ENCODE measurements around the gene ARHGAP10.

ARHGAP10 gene

DNA sequence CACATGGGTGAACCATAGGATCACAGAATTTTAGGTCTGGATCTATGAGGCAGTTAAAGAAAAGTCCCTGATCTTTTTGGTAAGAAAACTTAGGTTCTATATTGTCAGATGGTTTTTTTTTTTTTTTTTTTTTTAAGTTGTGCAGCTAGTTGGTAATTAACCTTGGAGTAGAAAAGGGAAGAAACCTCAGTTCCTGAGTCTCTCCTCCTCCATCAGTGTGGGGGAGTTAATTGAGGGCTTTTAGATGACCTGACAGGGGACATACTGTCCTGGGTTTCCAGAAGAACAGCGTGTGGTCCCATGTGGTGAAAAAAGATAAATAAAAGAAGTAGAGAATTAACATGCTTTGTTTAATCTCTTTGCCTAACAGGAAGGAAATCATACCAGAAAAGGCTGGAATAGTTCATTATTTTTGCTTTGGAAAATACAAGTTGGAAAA is 123.7 kb downstream of the ARHGAP10 start:
- TF ChIP-seq, protein P1, sequence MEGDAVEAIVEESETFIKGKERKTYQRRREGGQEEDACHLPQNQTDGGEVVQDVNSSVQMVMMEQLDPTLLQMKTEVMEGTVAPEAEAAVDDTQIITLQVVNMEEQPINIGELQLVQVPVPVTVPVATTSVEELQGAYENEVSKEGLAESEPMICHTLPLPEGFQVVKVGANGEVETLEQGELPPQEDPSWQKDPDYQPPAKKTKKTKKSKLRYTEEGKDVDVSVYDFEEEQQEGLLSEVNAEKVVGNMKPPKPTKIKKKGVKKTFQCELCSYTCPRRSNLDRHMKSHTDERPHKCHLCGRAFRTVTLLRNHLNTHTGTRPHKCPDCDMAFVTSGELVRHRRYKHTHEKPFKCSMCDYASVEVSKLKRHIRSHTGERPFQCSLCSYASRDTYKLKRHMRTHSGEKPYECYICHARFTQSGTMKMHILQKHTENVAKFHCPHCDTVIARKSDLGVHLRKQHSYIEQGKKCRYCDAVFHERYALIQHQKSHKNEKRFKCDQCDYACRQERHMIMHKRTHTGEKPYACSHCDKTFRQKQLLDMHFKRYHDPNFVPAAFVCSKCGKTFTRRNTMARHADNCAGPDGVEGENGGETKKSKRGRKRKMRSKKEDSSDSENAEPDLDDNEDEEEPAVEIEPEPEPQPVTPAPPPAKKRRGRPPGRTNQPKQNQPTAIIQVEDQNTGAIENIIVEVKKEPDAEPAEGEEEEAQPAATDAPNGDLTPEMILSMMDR (IDR thresholded peaks at IDR 0.05; ENCODE audit: control extremely low read depth, extremely low read depth, low read depth, missing control alignments) = no peak
- ChIA-PET CTCF (interaction anchor here (1.1 to 5.9 kb wide), 2 partner anchors 10 to 148 kb away, joined by 3 to 67 read pairs; no protein-coding TSS in a partner anchor), POLR2A (no interaction called here)
- no peak for DNase-seq (ENCODE audit: extremely low spot score)

DNA sequence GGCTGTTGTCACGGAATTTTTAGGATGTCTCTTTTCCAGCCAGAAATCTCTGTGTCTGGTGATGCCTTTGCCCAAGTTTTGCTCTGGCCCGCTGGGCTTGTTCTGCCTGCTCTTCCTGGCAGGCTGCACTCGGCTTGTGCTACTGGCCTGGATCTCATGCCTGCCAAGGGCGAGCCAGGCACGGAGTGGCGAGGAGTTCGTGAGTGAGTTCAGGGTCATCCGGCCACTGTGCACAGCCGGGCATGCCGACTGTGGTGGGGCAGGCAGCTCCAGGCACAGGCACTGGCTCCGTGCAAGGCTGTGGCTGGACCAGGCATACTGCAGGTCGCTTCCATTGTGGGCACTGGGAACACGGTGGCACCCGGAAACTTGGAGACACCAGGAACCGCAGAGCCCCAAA is 129.1 kb downstream of the ARHGAP10 start:
- POLR2A ChIA-PET = no interaction called here
- no peak for DNase-seq (ENCODE audit: extremely low spot score)
- CTCF ChIA-PET = interaction anchor here (1.2 to 8.6 kb wide), 5 partner anchors 18 to 265 kb away, joined by 3 to 210 read pairs (median 92); no protein-coding TSS in a partner anchor
- TF ChIP-seq, protein P1 (IDR thresholded peaks at IDR 0.05; ENCODE audit: control extremely low read depth, extremely low read depth, low read depth, missing control alignments) = no peak

DNA sequence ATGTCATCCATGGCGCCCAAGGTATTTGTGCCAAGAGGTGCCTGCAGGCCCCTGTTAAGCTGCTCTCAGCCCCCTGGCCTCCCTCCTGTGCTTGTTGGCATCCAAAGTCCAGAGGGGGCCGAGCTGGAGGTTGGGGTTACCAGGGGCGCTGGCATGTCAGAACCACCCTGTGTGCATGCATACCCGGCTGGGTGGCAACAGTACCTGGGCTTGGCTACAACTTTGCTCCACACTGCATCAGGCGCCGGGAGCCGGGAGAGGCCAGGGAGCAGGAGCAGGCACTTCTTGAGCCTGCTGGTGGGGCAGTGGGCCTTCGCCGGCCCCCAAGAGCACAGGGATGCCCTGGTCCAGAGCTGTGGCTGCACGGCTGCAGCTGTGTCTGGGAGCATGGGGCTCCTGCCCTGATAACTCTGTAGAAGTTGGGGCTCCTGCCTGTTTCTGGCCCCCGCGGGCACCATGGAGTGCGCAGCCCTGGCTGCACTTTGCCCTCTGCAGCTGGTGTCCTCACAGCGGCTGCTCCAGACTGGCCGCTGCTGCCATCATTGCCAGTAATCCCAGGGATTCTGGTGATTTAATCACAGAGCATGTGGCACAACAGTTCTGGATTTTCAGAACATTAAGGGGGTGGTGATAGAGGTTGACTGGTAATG is 130.3 kb downstream of the ARHGAP10 start:
- DNase-seq (ENCODE audit: extremely low spot score) = no peak
- ChIA-PET POLR2A (no interaction called here), CTCF (interaction anchor here (1.3 to 8.6 kb wide), 4 partner anchors 19 to 266 kb away, joined by 3 to 210 read pairs (median 108); no protein-coding TSS in a partner anchor)
- TF ChIP-seq, protein P1 (IDR thresholded peaks at IDR 0.05; ENCODE audit: control extremely low read depth, extremely low read depth, low read depth, missing control alignments) = no peak

DNA sequence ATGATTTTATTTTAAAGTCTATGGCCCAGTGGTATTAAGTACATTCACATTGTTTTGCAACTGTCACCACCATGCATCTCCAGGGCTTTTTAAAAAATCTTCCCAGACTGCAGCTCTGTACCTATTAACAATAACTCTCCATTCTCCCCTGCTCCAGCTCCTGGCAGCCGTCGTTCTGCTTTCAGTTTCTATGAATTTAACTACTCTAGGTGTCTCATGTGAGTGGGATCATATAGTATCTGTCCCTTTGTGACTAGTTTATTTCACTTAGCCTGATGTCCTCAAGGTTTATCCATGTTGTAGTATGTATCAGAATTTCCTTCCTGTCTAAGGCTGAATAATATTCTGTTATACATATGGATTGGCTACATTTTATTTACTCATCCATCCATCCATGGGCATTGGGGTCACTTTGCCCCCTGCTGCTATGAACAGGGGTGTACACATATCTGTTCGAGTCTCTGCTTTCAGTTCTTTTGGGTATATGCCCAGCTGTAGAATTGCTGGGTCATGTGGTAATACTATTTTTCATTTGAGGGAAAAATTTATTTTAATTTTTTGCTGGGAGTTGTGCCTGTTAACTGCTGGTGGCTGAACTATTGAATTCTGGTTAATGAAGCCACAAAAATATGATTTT is 131.3 kb downstream of the ARHGAP10 start:
- DNase-seq (ENCODE audit: extremely low spot score) = no peak
- ChIA-PET POLR2A (no interaction called here), CTCF (interaction anchor here (0.6 to 8.6 kb wide), 12 partner anchors 18 to 702 kb away, joined by 3 to 210 read pairs (median 53); partner anchors contain the start of genes PRMT9 and TMEM184C)
- TF ChIP-seq, protein P1 (IDR thresholded peaks at IDR 0.05; ENCODE audit: control extremely low read depth, extremely low read depth, low read depth, missing control alignments) = no peak

DNA sequence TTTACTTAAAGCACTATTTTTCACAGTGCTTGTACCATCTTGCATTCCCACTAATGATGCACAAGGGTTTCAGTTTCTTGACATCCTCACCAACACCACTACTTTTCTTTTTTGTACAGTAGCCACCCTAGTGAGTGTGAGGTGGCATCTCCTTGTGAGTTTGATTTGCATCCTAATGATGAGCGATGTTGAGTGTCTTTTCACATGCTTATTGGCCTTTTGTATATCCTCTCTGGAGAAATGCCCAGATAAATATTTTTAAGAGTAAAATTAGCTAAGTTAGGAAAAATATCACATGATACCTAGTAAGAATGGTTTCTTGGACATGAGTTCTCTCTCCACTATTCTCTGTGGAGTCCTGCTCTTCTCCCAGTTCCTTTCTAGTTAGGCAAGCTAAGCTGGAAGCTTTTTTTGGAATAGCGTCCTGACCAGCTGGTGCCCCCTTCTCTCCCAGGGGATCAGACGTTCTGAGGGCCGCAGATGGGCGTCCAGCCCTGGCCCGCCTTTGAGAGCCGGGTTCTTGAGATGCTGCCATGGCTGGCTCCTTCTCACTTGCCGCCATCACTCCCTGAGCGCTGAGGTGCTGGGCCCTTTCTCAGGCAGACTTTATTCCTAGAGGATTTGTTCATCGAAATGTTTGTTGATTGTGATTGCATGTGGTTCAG is 132.1 kb downstream of the ARHGAP10 start:
- POLR2A ChIA-PET = no interaction called here
- TF ChIP-seq, protein P1 (IDR thresholded peaks at IDR 0.05; ENCODE audit: control extremely low read depth, extremely low read depth, low read depth, missing control alignments) = no peak
- CTCF ChIA-PET = interaction anchor here (1.0 to 8.6 kb wide), 15 partner anchors 8 to 703 kb away, joined by 3 to 210 read pairs (median 47); partner anchors contain the start of genes PRMT9 and TMEM184C
- no peak for DNase-seq (ENCODE audit: extremely low spot score)

DNA sequence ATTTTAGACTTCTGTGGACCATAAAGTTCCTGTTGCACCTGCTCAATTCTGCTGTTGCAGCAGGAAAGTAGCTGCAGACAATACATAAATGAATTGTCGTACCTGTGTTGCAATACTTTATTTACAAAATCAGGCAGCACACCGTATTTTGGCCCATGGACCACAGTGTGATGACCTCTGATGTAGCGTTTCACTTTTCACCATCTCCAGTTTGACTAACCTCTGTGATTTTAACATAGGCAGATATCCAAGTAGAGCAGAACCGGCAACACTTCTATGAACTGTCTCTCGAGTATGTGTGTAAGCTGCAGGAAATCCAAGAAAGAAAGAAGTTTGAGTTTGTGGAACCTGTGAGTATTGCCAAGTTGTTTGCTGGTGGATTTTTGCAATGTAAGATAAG is 132.7 kb downstream of the ARHGAP10 start:
- CTCF ChIA-PET = interaction anchor here (0.8 to 8.6 kb wide), 27 partner anchors 8 to 704 kb away, joined by 3 to 210 read pairs (median 20); partner anchors contain the start of genes PRMT9 and TMEM184C
- no peak for DNase-seq (ENCODE audit: extremely low spot score)
- TF ChIP-seq, protein P1 (IDR thresholded peaks at IDR 0.05; ENCODE audit: control extremely low read depth, extremely low read depth, low read depth, missing control alignments) = no peak

More for the DNA sequence above, 132.7 kb downstream of the ARHGAP10 start:
- POLR2A ChIA-PET = no interaction called here

Data from GM10248 (cell line).